GM19035 (cell line): ENCODE results near the gene GSG1L.
"Not testable (repeated sequence)": the region's sequence is repeated elsewhere in the genome, so short reads cannot be mapped to it uniquely, and the experiment has no call there.

ENCODE experiments used
- ATAC-seq: cut with Tn5 transposase; IDR thresholded peaks from one replicate; pipeline ENCODE4 v1.9.1; 2021; ENCODE audit not compliant: unreplicated experiment

Gene GSG1L

DNA sequence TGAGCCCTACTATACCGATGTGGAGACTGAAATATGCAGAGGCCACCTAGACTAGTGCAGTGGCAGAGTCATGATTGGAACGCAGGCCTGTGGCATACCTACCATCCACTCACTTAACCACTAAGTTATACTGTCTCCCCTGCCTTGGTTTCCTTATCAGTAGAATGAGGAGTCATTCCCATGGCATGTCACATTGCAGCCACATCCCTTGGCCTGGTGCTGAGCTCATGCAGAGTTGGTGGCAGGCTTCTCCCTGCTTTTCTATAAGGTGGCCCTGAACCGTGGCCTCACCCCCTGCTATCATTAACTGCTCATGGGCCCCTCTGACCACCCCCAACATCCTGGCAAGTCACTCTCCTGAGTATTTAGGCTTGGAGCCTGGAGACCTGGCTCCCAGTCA lies 301.1 kb downstream of the GSG1L start:
- no peak for ATAC-seq

DNA sequence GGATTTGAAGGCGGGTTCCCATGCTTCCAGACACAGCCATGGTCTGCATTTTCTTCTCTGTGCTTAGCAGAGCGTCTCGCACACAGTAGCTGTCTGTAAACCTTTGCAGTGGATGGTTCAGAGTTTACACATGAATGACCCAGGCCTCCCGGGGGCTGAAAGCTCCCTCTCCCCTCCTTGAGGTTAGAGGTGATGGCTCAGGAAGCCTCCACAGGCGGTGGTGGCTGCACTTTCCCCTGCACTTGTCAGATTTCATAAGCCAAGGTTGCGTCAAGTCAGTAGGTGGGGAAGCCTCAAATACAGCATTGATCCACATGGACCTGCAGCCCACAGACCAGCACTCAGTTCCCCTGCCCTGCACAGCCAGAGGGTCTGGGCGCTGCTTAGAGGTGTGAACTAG lies 301.7 kb downstream of the GSG1L start:
- ATAC-seq = no peak

DNA sequence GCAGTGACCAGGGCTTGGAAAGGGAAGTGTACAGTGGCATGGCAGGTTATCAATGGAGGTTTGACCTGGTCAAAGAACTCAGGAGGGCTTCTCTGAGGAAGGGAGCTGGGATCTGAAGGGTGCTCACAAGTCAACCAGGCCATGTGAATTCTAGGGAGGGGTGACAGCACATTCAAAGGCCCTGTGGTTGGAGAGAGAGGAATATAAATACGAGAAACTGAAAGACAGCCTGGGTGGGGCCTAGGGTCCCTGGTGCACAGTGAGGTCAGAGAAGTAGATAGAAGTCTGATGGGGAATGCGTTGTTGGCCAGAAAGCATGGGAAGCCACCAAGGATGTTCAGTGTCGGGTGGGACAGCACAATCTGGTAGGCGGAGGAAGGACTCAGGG lies 302.7 kb downstream of the GSG1L start:
- no peak for ATAC-seq

DNA sequence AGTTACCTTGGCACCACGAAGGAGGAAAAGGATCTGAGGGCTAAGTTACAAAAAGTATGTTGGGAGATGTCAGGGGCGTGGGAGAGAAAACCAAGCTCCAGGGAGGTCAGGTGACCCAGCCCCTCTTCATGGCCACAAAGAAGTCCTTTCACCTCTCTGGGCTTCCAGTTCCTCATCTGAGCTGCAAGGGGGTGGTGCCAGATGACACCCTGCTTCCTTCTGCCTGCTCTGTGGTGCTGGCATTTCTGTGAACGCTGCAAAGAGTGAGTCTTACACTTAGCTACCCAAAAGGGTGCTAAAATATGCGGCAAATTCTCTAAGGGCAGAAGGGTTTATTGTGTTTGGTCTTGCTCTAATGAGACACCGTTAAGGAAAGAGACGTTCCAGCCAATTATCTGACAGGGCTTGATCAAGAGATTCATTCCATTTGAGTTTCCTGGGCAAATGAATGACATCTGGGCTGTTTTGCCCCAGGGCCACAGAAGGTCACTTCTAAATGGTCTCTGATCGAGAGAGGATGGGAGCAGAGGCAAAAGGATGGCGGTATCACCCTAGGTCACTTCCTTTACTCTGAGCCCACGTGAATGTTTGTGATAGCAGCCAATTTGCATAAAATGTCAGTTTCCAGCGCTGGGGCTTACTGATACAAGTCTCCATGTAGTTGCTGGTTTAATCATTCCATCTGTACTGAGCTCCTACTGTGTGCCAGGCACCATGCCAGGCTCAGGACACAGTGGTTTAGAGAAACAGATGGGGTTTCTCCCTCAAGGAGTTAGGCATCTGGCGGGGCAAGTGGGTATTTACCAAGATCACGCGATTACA lies 303.3 kb downstream of the GSG1L start:
- ATAC-seq = no peak

DNA sequence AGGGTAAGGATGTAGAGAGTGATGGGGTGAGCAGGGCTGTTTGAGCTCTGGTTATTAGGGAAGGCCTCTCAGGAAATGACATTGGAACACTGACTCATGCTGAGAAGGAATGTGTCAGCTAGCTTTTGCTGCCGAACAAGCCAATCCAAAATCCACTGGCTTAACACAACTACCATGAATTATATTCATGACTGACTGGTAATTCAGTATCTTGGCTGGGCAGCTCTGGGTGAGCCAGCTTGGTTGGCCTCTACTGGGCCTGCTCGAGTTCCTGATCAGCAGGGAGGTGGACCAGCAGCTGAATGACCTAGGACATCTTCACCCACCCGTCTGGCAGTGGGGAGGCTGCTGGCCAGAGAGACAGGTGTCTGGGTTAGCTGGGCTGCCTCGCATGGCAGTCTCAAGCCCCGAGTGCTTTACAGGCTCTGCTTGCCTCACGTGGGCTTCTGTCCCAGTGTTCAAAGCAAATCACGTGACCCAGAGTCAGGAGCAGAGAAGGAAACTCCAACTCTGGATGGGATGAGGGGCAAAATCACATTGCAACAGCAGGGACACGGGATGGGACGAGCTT lies 304.1 kb downstream of the GSG1L start:
- ATAC-seq = no peak

DNA sequence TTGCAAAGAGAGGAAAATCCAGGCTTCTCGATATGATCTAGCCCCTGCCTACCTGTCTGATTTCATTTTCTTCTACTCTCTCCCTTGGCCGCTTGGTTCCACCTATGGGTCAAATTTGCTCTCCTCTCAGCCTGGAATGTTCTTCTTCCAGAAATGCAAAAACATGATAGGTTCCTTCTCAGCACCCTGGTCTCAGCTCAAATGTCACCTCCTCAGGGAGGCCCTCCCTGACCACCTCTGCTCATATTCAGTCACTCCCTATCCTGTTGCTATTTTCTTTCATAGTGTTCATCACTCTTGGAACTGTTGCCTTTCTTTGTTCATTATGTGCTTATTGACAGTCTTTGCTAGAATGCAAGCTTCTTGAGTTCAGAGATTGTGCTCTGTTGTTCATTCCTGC lies 305.0 kb downstream of the GSG1L start:
- no peak for ATAC-seq

DNA sequence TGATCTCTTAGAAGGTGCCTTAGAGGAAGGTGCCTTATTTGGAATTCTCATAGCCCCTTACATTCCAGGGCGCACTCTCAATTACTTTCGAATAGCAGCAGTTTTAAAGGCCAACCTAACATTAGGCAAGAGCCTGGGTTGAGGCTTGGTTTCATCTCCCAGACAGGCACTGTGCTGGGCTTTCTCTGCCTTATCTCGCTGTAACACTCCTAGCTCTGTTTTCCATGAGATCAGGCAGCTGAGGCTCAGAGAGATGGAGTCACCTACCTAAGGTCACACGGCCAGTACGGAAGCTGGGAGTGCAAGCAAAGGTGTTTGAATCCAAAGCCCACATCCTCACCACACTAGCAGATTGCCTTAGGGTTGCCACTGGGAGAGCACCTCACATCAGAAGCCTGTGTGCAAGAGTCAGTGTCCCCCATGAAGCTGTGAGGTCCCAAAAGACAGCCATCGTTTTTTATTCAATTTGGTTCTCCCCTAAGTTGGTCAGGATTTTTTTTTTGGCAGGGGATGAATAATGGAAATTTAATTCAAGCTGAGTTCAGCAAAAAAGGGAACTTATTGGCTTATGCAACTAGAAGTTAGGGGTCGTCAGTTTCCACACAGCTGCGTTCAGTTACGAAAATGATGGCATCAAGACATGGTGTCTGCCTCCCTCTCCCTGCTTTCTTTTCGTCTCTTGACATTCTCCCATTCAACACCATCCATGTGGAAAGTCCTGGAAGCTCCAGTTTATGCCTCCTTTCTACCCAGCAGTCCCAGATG lies 307.1 kb downstream of the GSG1L start:
- no peak for ATAC-seq

DNA sequence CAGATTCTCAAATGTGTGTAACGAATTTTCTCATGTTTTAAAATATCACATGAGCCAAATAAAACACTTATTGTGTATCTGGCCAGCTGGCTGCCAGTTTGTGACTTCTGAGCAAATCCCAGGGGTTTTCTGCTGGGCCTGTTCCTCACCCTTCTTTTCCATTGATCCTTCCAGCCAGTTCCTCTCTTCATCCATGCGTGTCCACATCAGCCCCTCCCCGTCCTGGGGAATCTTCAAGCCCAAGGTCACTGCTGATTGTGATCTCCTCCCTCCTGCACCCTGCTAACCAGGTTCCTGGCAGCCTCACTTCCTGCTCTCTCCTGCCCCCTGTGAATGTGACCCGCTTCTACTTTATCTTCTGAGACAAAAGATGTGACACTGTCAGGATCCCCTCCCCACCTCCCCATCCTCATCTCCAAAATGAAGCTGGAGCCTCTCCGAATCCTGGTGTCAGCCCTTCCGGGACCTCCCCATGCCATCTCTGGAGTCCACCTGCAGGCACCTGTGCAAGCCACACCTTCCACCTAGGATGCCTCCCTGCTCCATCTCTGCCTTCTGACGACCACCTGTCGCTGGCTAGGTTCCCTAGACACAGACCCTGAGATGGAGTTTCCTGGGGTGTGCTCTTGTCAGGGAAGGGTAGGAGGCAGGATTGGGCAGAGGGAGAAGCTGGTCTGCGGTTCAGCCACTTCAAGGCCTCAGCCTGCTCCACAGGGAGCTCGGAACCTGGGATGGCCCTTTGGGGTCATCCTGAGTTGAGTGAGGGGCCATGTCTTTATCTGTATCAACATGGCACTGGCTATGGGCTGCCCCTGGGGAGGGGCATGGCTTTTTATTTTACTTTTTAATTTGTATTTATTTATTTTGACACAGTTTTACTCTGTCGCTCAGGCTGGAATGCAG lies 308.5 kb downstream of the GSG1L start:
- no peak for ATAC-seq

DNA sequence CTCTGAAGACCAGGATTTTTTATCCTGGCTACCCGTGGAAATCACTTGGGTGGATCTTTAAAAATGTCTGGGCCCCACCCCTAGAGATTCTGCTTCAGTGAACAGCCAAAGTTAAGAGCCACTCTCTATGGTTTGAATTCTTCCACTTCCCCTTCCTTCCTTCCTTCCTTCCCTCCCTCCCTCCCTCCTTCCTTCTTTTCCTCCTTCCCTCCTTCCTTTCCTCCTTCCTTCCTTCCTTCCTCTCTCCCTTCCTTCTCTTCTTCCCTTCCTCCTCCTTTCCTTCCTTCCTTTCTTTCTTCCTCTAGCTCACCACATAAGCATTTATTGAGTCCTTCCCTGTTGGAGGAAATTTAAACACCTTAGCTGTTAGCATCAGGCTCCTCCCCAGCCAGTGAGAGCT lies 310.0 kb downstream of the GSG1L start:
- ATAC-seq = no peak

DNA sequence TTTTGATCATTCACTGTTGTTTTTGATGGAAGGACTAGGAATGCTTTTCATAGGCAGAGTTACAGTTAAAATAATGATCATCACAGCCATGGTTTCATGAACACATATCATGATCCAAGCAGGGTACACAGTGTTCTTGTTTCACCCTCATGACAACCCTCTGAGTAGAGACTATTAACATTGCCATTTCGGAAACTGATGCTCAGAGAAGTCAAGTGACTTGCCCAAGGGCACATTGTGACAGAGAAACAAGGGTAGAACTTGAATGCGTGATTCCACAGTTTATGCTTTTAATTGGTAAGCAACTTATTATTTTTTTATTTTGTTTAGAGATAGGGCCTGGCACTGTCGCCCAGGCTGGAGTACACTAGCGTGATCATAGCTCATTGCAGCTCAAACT lies 311.3 kb downstream of the GSG1L start:
- ATAC-seq = no peak

DNA sequence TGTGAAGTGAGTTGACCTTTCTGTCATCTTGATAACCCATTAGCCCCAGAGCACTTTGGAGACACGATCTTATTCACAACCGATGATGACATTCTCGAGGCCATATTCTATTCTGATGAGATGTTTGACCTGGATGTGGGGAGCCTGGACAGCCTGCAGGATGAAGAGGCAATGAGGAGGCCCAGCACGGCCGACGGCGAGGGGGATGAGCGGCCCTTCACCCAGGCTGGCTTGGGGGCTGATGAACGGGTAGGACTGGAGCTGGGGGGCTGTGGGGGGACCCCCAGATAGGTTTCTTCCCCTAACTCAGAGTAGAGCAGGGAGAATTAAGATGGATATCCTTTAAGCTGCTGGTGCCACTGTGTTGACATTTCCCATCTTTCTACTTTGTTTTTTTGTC lies 311.8 kb downstream of the GSG1L start:
- no peak for ATAC-seq

DNA sequence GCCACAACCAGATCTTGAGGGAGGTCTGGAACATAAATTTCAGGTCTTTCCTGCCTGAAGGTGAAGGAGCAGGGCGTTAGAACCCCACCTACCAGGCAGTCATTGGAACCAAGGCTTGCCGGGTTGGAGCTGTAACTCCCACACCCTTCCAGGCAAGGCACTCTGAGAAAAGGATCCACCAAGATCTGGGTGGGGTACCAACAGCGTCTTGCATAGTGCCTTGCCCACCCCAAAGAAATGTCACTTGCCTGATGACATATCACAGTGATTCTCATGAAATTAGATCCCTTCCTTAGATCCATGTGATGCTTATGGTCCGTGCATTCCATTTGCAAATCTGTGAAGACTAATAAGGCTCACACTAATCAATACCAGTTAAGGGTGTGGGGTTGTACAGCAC lies 312.3 kb downstream of the GSG1L start:
- ATAC-seq = no peak

DNA sequence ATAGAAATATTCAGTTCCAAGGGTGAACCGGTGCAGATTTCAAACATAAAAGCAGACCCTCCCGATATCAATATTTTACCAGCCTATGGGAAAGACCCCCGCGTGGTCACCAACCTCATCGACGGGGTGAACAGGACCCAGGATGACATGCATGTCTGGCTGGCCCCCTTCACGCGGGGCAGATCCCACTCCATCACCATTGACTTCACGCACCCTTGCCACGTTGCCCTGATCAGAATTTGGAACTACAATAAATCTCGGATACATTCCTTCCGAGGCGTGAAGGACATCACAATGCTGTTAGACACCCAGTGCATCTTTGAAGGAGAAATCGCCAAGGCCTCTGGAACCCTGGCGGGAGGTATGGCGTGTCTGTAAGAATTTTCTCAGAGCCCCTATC lies 313.6 kb downstream of the GSG1L start:
- no peak for ATAC-seq

DNA sequence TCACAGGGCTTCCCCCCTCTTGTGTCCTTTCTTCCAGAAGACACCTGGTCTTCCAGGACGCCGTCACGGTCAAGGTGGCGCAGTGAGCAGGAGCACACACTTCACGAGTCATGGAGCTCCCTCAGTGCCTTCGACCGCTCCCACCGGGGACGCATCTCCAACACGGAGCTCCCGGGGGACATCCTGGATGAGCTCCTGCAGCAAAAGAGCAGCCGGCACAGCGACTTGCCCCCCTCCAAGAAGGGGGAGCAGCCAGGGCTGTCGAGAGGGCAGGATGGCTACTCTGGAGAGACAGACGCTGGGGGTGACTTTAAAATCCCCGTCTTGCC lies 314.0 kb downstream of the GSG1L start:
- ATAC-seq = no peak

DNA sequence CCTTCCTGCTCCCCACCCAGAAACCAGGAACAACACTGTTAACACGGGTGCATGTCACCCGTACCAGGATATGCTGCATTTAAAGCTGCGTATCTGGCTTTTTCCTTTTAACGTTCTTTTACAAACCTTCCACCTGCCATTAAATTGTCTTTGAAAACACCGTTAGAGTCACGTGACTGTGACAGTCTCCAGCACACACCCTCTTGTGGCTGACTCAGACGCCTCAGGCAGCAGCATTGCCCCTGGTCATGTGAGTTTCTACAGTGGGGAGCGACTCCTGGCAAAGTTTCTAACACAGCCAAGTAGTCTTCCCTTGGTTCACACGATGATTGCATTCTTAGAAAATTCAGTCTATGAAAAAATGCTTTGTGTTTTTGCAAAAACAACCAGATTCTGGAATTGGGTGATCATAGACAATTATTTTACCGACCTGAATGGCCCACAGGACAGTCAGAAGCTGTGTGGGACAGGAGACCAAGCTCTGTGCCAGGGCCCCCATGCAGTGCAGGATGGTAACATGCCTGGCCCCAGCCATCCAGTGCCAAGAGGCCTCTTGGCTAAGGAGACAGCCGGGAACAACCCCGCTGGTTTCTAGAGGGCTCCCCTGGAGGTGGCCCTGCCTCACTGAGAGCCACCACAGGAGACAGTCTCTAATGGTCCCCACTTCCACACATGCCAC lies 314.5 kb downstream of the GSG1L start:
- no peak for ATAC-seq

DNA sequence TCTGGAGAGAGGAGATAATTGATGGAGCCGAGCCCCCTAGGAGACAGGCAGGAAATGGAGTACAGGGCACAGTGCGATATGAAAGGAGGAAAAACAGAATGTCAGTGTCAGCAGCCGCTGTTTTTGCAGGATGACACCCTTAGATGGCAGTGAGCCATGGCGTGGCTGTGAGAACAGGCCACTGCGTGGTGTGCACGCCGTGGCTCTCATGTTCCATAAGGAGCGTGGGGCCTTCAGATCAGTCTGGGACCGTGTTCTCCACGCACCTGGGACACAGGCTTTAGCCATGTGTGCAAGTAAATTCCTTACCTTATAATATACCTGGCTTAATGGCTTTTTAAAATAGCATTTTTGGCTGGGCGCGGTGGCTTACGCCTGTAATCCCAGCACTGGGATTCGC lies 315.6 kb downstream of the GSG1L start:
- ATAC-seq = no peak

DNA sequence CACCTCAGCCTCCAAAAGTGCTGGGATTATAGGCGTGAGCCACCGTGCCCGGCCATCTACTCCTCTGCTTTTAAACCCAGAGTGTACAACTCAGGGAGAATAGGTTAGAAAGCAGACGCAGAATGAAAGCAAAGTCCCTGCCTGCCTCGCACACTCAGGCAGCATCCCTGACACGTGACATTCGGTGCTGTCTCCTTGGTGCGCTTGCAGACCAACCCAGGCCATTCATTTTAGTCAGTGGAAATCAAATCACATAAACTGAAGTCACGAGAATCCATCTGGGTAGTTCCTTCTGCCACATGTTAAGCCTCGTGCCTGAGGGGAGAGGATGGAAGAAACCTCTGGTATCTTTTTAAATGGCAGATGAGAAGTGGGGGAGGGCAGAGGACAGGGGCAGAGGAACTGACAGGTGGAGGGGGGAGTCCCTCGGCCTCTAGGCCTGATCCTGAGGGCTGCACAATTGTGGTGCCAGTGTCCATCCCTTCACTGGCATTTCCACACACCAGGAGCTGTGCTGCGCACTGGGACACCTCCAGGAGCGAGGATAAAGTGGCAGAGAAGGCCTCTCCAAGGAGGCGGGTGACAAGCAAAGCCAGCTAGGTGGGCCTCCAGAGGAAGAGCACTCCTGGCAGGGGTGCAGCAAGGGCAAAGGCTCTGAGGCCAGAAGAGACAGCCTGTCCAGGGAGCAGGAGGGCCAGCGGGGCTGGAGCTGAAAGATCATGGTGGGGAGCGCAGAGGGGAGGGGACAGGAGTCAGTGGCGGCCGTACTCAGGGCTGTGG lies 317.2 kb downstream of the GSG1L start:
- ATAC-seq = no peak

DNA sequence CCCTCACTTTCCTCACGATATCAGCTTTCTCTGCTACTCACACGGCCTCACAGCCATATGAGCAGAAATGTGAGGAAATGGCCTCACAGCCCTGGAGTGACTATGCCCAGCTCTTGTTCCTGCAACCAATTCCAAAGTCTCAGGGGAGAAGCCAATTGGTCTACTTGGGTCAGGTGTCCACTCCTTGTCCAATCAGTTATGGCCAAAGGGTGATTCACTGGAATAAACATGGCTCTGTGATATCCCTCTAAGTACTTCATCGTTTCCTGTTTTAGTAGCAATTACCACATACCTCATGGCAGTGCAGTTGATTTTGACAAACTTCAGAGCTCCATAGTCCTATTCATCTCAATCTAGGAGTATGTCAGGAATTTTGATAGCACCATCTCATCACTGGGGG lies 318.2 kb downstream of the GSG1L start:
- ATAC-seq = no peak

DNA sequence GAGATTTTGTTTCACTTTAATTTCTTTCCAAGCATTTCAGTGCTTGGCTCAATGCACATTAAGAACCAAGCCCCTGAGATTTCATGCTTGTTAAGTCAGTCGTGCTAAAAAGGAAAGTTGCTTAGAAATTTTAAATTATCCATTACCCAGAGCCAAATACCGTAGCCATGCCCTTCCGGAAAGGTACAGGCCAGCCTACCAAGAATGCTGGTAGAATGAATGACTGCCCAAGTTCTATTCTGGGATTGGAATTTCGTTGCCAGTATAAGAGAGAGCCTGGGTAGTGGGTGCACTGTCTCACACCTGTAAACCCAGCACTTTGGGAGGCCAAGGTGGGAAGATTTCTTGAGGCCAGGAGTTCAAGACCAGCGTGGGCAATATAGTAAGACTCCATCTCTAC lies 319.6 kb downstream of the GSG1L start:
- no peak for ATAC-seq

DNA sequence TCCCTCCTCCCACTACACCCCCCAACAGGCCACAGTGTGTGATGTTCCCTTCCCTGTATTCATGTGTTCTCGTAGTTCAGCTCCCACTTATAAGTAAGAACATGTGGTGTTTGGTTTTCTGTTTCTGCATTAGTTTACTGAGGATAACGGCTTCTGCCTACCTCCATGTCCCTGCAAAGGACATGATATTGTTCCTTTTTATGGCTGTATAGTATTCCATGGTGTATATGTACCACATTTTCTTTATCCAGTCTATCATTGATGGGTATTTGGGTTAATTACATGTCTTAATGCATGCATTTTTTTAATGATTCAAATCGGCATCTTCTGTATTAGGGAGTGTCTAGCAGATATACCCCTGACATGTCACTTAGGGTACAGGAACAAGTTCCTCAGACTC lies 320.5 kb downstream of the GSG1L start:
- ATAC-seq = not testable (repeated sequence)
